HL-60 (cell line): ENCODE data around the gene PARD3.

Experiments
- DNase-seq, 2 experiments: peaks; one replicate each; pipeline ENCODE4 v3.0.0-alpha.2; 2010 to 2020; ENCODE audit warnings: low read depth in 1 of 2, low spot score in 1 of 2
- H3K27ac ChIP-seq: fragments of 250-450 bp; sonication (Bioruptor Pico); replicated peaks from 2 replicates; pipeline ENCODE4 v1.5.1; 2020; ENCODE audit warnings: mild to moderate bottlenecking, moderate library complexity
- H3K27me3 ChIP-seq: fragments of 250-450 bp; sonication (Bioruptor Pico); 2 replicates; pipeline ENCODE4 v1.5.1; 2021; ENCODE audit warnings: mild to moderate bottlenecking, moderate library complexity; ENCODE audit not compliant: insufficient read depth, poor library complexity, severe bottlenecking
- H3K4me3 ChIP-seq: replicated peaks from 2 replicates; pipeline ENCODE4 v1.5.1; 2011; ENCODE audit warnings: mild to moderate bottlenecking, control low read depth, low read length; ENCODE audit not compliant: insufficient read depth
- GABPA ChIP-seq: IDR thresholded peaks from 2 replicates; pipeline ENCODE4 v1.6.1; 2012; ENCODE audit warnings: low read depth
- POLR2AphosphoS5 ChIP-seq: IDR thresholded peaks from 2 replicates; pipeline ENCODE4 v1.6.1; 2012; ENCODE audit warnings: low read depth
- SPI1 ChIP-seq: IDR thresholded peaks from 2 replicates; pipeline ENCODE4 v1.6.1; 2012; ENCODE audit warnings: low read depth, mild to moderate bottlenecking, borderline replicate concordance
- TF ChIP-seq, protein P1 (sequence below): IDR thresholded peaks from 2 replicates; pipeline ENCODE4 v1.6.1; 2012; ENCODE audit warnings: low read depth; ENCODE audit not compliant: insufficient replicate concordance
- TF ChIP-seq, protein P2 (sequence below): IDR thresholded peaks from one replicate; pipeline ENCODE4 v1.5.1; 2011; ENCODE audit warnings: low read length, control low read depth, inconsistent platforms; ENCODE audit not compliant: insufficient read depth

The PARD3 gene

DNA sequence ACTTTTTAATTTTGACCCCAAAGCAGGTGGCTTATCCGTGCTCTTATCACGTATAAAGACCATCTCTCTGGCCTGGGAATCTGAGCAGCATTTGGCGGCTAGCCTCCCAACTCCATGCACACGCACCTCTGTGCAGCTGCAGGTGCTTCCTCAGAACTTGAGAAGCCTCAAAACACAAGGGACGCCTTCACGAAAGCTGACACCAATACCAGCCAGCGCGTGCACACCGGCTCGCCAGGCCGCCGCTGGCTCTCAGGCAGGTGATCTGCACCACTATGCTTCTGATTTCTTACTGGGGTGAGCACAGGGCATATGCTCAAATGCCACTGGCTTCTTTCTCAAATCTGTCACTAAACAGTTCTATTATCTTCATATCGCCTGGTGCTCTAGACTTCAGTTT, 145.0 kb downstream of the PARD3 start:
- no peaks in the 10 kb centered on the region for H3K27me3 ChIP-seq
- H3K27ac ChIP-seq: no peak overlapping the region
- TF ChIP-seq, protein P1, sequence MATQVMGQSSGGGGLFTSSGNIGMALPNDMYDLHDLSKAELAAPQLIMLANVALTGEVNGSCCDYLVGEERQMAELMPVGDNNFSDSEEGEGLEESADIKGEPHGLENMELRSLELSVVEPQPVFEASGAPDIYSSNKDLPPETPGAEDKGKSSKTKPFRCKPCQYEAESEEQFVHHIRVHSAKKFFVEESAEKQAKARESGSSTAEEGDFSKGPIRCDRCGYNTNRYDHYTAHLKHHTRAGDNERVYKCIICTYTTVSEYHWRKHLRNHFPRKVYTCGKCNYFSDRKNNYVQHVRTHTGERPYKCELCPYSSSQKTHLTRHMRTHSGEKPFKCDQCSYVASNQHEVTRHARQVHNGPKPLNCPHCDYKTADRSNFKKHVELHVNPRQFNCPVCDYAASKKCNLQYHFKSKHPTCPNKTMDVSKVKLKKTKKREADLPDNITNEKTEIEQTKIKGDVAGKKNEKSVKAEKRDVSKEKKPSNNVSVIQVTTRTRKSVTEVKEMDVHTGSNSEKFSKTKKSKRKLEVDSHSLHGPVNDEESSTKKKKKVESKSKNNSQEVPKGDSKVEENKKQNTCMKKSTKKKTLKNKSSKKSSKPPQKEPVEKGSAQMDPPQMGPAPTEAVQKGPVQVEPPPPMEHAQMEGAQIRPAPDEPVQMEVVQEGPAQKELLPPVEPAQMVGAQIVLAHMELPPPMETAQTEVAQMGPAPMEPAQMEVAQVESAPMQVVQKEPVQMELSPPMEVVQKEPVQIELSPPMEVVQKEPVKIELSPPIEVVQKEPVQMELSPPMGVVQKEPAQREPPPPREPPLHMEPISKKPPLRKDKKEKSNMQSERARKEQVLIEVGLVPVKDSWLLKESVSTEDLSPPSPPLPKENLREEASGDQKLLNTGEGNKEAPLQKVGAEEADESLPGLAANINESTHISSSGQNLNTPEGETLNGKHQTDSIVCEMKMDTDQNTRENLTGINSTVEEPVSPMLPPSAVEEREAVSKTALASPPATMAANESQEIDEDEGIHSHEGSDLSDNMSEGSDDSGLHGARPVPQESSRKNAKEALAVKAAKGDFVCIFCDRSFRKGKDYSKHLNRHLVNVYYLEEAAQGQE: no peak
- TF ChIP-seq SPI1 (no peak), POLR2AphosphoS5 (no peak), GABPA (no peak)
- TF ChIP-seq, protein P2, sequence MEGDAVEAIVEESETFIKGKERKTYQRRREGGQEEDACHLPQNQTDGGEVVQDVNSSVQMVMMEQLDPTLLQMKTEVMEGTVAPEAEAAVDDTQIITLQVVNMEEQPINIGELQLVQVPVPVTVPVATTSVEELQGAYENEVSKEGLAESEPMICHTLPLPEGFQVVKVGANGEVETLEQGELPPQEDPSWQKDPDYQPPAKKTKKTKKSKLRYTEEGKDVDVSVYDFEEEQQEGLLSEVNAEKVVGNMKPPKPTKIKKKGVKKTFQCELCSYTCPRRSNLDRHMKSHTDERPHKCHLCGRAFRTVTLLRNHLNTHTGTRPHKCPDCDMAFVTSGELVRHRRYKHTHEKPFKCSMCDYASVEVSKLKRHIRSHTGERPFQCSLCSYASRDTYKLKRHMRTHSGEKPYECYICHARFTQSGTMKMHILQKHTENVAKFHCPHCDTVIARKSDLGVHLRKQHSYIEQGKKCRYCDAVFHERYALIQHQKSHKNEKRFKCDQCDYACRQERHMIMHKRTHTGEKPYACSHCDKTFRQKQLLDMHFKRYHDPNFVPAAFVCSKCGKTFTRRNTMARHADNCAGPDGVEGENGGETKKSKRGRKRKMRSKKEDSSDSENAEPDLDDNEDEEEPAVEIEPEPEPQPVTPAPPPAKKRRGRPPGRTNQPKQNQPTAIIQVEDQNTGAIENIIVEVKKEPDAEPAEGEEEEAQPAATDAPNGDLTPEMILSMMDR: no peak
- DNase-seq: no peak
- no peak overlapping the region for H3K4me3 ChIP-seq

DNA sequence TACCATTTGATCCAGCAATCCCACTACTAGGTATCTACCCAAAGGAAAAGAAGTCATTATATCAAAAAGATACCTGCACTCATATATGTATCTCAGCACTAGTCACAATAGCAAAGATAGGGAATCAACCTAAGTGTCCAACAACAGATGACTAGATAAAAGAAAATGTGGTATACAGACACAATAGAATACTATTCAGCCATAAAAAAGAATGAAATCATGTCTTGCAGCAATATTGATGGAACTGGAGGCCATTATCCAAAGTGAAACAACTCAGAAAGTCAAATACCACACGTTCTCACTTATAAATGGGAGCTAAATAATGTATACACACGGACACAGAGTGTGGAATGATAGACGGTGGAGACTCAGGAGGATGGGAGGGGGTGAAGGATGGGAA, 146.0 kb downstream of the PARD3 start:
- Histone ChIP-seq H3K27me3 (no peaks in the 10 kb centered on the region), H3K27ac (no peak overlapping the region), H3K4me3 (no peak overlapping the region)
- TF ChIP-seq POLR2AphosphoS5 (no peak), GABPA (no peak), SPI1 (no peak)
- TF ChIP-seq, protein P1: no peak
- TF ChIP-seq, protein P2: no peak
- no peak for DNase-seq

DNA sequence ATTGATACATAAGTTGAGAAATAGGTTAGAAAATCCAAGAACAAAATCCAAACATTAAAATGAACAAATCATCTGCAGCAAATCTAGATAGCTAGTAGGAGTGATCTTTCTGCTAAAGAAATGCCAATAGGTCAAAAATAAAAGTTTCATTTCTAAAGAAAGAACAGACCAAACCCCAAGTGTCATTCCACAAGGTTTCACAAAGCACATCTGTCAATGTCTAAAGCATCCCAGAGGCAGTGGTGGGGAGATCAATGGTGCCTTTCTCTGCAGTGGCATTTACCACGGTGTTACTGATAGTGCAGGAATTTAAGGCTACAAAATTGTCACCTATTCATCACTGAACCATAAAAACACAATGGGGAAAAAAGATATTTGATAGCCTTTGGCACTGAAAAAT, 147.9 kb downstream of the PARD3 start:
- Histone ChIP-seq H3K27me3 (no peaks in the 10 kb centered on the region), H3K4me3 (no peak overlapping the region), H3K27ac (no peak overlapping the region)
- TF ChIP-seq GABPA (no peak), SPI1 (no peak), POLR2AphosphoS5 (no peak)
- TF ChIP-seq, protein P2: no peak
- TF ChIP-seq, protein P1: no peak
- no peak for DNase-seq
